BLaER1 treated with 17β-estradiol and CSF1 and Interleukin-3, amounts not matched to agents 10 nM and 100 nM (cell line): ENCODE data around the gene CCL20.
A peak's percentile ranks its signal among the peaks of the same experiment; 100 is the strongest.

ENCODE experiments used
- H3K27ac ChIP-seq, 11 experiments: shearing (Covaris generic); formaldehyde crosslinking; 2 replicates each; pipeline ENCODE4 v1.8.1; 2022
- H3K27me3 ChIP-seq, 11 experiments: shearing (Covaris generic); formaldehyde crosslinking; 2 replicates each; pipeline ENCODE4 v1.8.1; 2022
- H3K36me3 ChIP-seq, 11 experiments: shearing (Covaris generic); formaldehyde crosslinking; 2 replicates each; pipeline ENCODE4 v1.8.1; 2022
- H3K4me1 ChIP-seq, 10 experiments: shearing (Covaris generic); formaldehyde crosslinking; 2 replicates each; pipeline ENCODE4 v1.8.1; 2022
- H3K4me2 ChIP-seq, 11 experiments: shearing (Covaris generic); formaldehyde crosslinking; 2 replicates each; pipeline ENCODE4 v1.8.1; 2022
- H3K4me3 ChIP-seq, 10 experiments: shearing (Covaris generic); formaldehyde crosslinking; 2 replicates each; pipeline ENCODE4 v1.8.1; 2022
- H3K9ac ChIP-seq, 11 experiments: shearing (Covaris generic); formaldehyde crosslinking; 2 replicates each; pipeline ENCODE4 v1.8.1; 2022
- H3K9me3 ChIP-seq, 11 experiments: shearing (Covaris generic); formaldehyde crosslinking; replicated peaks in 1 of 11; 2 replicates each; pipeline ENCODE4 v1.8.1; 2022
- H4K20me1 ChIP-seq, 11 experiments: shearing (Covaris generic); formaldehyde crosslinking; 2 replicates each; pipeline ENCODE4 v1.8.1; 2022
- Cebpa-rat ChIP-seq, 11 experiments: shearing (Covaris generic); IDR thresholded peaks; 2 replicates each; pipeline ENCODE4 v1.8.1; 2022

The CCL20 gene

GRCh38 chr2:227846831-227847230, 33.2 kb downstream of the CCL20 start:
- Histone ChIP-seq H3K4me2 (no peak overlapping the region), H3K9me3 (peaks cover 0 to 7% (median 0%) of the 10 kb centered on the region in 11 experiments; a peak in 5 of 22 replicates), H3K27me3 (no peaks in the 10 kb centered on the region), H4K20me1 (no peaks in the 10 kb centered on the region), H3K9ac (no peak overlapping the region), H3K4me3 (no peak overlapping the region), H3K4me1 (peaks cover 4 to 10% (median 8%) of the 10 kb centered on the region in 10 experiments; a peak in 12 of 20 replicates), H3K27ac (no peak overlapping the region), H3K36me3 (no peaks in the 10 kb centered on the region)
- TF ChIP-seq Cebpa-rat (IDR thresholded peaks at IDR 0.05), result no peak

- H3K4me1 ChIP-seq, result peaks cover 4 to 10% (median 8%) of the 10 kb centered on the region in 10 experiments; a peak in 12 of 20 replicates
- H3K27me3 ChIP-seq, result no peaks in the 10 kb centered on the region
- H3K4me2 ChIP-seq, result peak overlapping the region in 9 of 11 experiments; percentile 2 to 40 (median 19); a peak in 6 of 22 replicates
- no peak overlapping the region for H3K27ac ChIP-seq
- H3K9me3 ChIP-seq, result peaks cover 0 to 6% (median 0%) of the 10 kb centered on the region in 11 experiments; a peak in 3 of 22 replicates
- TF ChIP-seq Cebpa-rat (IDR thresholded peaks at IDR 0.05), result no peak
- no peaks in the 10 kb centered on the region for H4K20me1 ChIP-seq
- H3K9ac ChIP-seq, result no peak overlapping the region
- H3K4me3 ChIP-seq, result no peak overlapping the region
- no peaks in the 10 kb centered on the region for H3K36me3 ChIP-seq
These were observed 34.5 kb downstream of the CCL20 start for GRCh38 chr2:227848146-227848545.

GRCh38 chr2:227848586-227848985, 34.9 kb downstream of the CCL20 start:
- no peak for TF ChIP-seq Cebpa-rat (IDR thresholded peaks at IDR 0.05)
- peak overlapping the region in 10 of 11 experiments; percentile 2 to 40 (median 23); a peak in 14 of 22 replicates for H3K4me2 ChIP-seq
- no peak overlapping the region for H3K4me3 ChIP-seq
- no peaks in the 10 kb centered on the region for H4K20me1 ChIP-seq
- no peaks in the 10 kb centered on the region for H3K36me3 ChIP-seq
- H3K27ac ChIP-seq, result peak overlapping the region in 1 of 11 experiments; percentile 4; a peak in 1 of 22 replicates
- H3K9ac ChIP-seq, result no peak overlapping the region
- no peaks in the 10 kb centered on the region for H3K27me3 ChIP-seq
- peaks cover 4 to 10% (median 8%) of the 10 kb centered on the region in 10 experiments; a peak in 12 of 20 replicates for H3K4me1 ChIP-seq
- peaks cover 0 to 6% (median 0%) of the 10 kb centered on the region in 11 experiments; a peak in 3 of 22 replicates for H3K9me3 ChIP-seq

- Histone ChIP-seq H3K27me3 (no peaks in the 10 kb centered on the region), H3K27ac (no peak overlapping the region), H3K9ac (no peak overlapping the region), H3K4me3 (no peak overlapping the region), H3K36me3 (no peaks in the 10 kb centered on the region), H3K9me3 (peaks cover 0 to 6% (median 0%) of the 10 kb centered on the region in 11 experiments; a peak in 3 of 22 replicates), H3K4me2 (no peak overlapping the region), H3K4me1 (peaks cover 4 to 10% (median 8%) of the 10 kb centered on the region in 10 experiments; a peak in 12 of 20 replicates), H4K20me1 (no peaks in the 10 kb centered on the region)
- no peak for TF ChIP-seq Cebpa-rat (IDR thresholded peaks at IDR 0.05)
These were observed 36.3 kb downstream of the CCL20 start for GRCh38 chr2:227849906-227850305.

GRCh38 chr2:227853204-227853629, 39.6 kb downstream of the CCL20 start:
- H3K9me3 ChIP-seq, result 0 out of 22 replicates have a peak, but pooled peaks cover 0 to 3% (median 0%) of the 10 kb centered on the region in 11 experiments
- no peaks in the 10 kb centered on the region for H4K20me1 ChIP-seq
- H3K4me2 ChIP-seq, result no peak overlapping the region
- no peak for TF ChIP-seq Cebpa-rat (IDR thresholded peaks at IDR 0.05)
- no peak overlapping the region for H3K27ac ChIP-seq
- H3K4me1 ChIP-seq, result peaks cover 4 to 17% (median 8%) of the 10 kb centered on the region in 10 experiments; a peak in 14 of 20 replicates
- H3K27me3 ChIP-seq, result no peaks in the 10 kb centered on the region
- no peak overlapping the region for H3K4me3 ChIP-seq
- H3K9ac ChIP-seq, result no peak overlapping the region
- H3K36me3 ChIP-seq, result no peaks in the 10 kb centered on the region

- H3K27me3 ChIP-seq, result no peaks in the 10 kb centered on the region
- H3K9me3 ChIP-seq, result 0 out of 22 replicates have a peak, but pooled peaks cover 0 to 3% (median 0%) of the 10 kb centered on the region in 11 experiments
- H3K4me3 ChIP-seq, result no peak overlapping the region
- H3K4me1 ChIP-seq, result peaks cover 0 to 11% (median 2%) of the 10 kb centered on the region in 10 experiments; a peak in 13 of 20 replicates
- no peak overlapping the region for H3K9ac ChIP-seq
- no peaks in the 10 kb centered on the region for H4K20me1 ChIP-seq
- H3K36me3 ChIP-seq, result no peaks in the 10 kb centered on the region
- no peak overlapping the region for H3K27ac ChIP-seq
- no peak for TF ChIP-seq Cebpa-rat (IDR thresholded peaks at IDR 0.05)
- 0 out of 22 replicates have a peak overlapping the region, but pooled peaks of 1 of the 11 experiments have one; percentile 3 for H3K4me2 ChIP-seq
These were observed 40.2 kb downstream of the CCL20 start for GRCh38 chr2:227853765-227854271.

- TF ChIP-seq Cebpa-rat (IDR thresholded peaks at IDR 0.05), result no peak
- 0 out of 22 replicates have a peak, but pooled peaks cover 0 to 3% (median 0%) of the 10 kb centered on the region in 11 experiments for H3K9me3 ChIP-seq
- no peak overlapping the region for H3K9ac ChIP-seq
- no peaks in the 10 kb centered on the region for H3K27me3 ChIP-seq
- H4K20me1 ChIP-seq, result no peaks in the 10 kb centered on the region
- no peaks in the 10 kb centered on the region for H3K36me3 ChIP-seq
- peaks cover 0 to 7% (median 0%) of the 10 kb centered on the region in 10 experiments; a peak in 4 of 20 replicates for H3K4me1 ChIP-seq
- H3K4me3 ChIP-seq, result no peak overlapping the region
- no peak overlapping the region for H3K27ac ChIP-seq
- no peak overlapping the region for H3K4me2 ChIP-seq
These were observed 41.8 kb downstream of the CCL20 start for GRCh38 chr2:227855440-227855839.

- Histone ChIP-seq H3K4me3 (no peak overlapping the region), H3K27ac (no peak overlapping the region), H3K9ac (no peak overlapping the region), H3K4me2 (no peak overlapping the region), H3K4me1 (peaks cover 0 to 7% (median 0%) of the 10 kb centered on the region in 10 experiments; a peak in 4 of 20 replicates), H3K9me3 (0 out of 22 replicates have a peak, but pooled peaks cover 0 to 3% (median 0%) of the 10 kb centered on the region in 11 experiments), H4K20me1 (no peaks in the 10 kb centered on the region), H3K36me3 (no peaks in the 10 kb centered on the region), H3K27me3 (no peaks in the 10 kb centered on the region)
- TF ChIP-seq Cebpa-rat (IDR thresholded peaks at IDR 0.05), result no peak
These were observed 43.1 kb downstream of the CCL20 start for GRCh38 chr2:227856697-227857096.

GRCh38 chr2:227860221-227860641, 46.6 kb downstream of the CCL20 start:
- H3K4me2 ChIP-seq, result no peak overlapping the region
- H3K27ac ChIP-seq, result no peak overlapping the region
- no peaks in the 10 kb centered on the region for H3K36me3 ChIP-seq
- 0 out of 22 replicates have a peak, but pooled peaks cover 0 to 3% (median 0%) of the 10 kb centered on the region in 11 experiments for H3K9me3 ChIP-seq
- H3K27me3 ChIP-seq, result no peaks in the 10 kb centered on the region
- H4K20me1 ChIP-seq, result no peaks in the 10 kb centered on the region
- no peak for TF ChIP-seq Cebpa-rat (IDR thresholded peaks at IDR 0.05)
- H3K4me3 ChIP-seq, result no peak overlapping the region
- no peak overlapping the region for H3K9ac ChIP-seq
- H3K4me1 ChIP-seq, result peaks cover 0 to 10% (median 0%) of the 10 kb centered on the region in 10 experiments; a peak in 6 of 20 replicates
